HL-60 (cell line): Measurements from ENCODE around the gene DLEU7.

Experiments used
- DNase-seq, 2 experiments: peaks; one replicate each; pipeline ENCODE4 v3.0.0-alpha.2; 2010 to 2020; ENCODE audit warnings: low read depth in 1 of 2, low spot score in 1 of 2
- H3K27ac ChIP-seq: fragments of 250-450 bp; sonication (Bioruptor Pico); replicated peaks from 2 replicates; pipeline ENCODE4 v1.5.1; 2020; ENCODE audit warnings: mild to moderate bottlenecking, moderate library complexity
- H3K27me3 ChIP-seq: fragments of 250-450 bp; sonication (Bioruptor Pico); 2 replicates; pipeline ENCODE4 v1.5.1; 2021; ENCODE audit warnings: mild to moderate bottlenecking, moderate library complexity; ENCODE audit not compliant: insufficient read depth, poor library complexity, severe bottlenecking
- H3K4me3 ChIP-seq: replicated peaks from 2 replicates; pipeline ENCODE4 v1.5.1; 2011; ENCODE audit warnings: mild to moderate bottlenecking, control low read depth, low read length; ENCODE audit not compliant: insufficient read depth
- CTCF ChIP-seq: IDR thresholded peaks from one replicate; pipeline ENCODE4 v1.5.1; 2011; ENCODE audit warnings: low read length, control low read depth, inconsistent platforms; ENCODE audit not compliant: insufficient read depth
- GABPA ChIP-seq: IDR thresholded peaks from 2 replicates; pipeline ENCODE4 v1.6.1; 2012; ENCODE audit warnings: low read depth
- POLR2AphosphoS5 ChIP-seq: IDR thresholded peaks from 2 replicates; pipeline ENCODE4 v1.6.1; 2012; ENCODE audit warnings: low read depth
- REST ChIP-seq: IDR thresholded peaks from 2 replicates; pipeline ENCODE4 v1.6.1; 2012; ENCODE audit warnings: low read depth; ENCODE audit not compliant: insufficient replicate concordance
- SPI1 ChIP-seq: IDR thresholded peaks from 2 replicates; pipeline ENCODE4 v1.6.1; 2012; ENCODE audit warnings: low read depth, mild to moderate bottlenecking, borderline replicate concordance

Gene DLEU7

GRCh38 chr13:50850445-50850844 lies 7.0 kb upstream of the DLEU7 start:
- H3K27ac ChIP-seq, result no peak overlapping the region
- DNase-seq, result peak in 1 of 2 experiments; percentile 20
- TF ChIP-seq GABPA, result no peak
- TF ChIP-seq REST, result no peak
- no peak for TF ChIP-seq POLR2AphosphoS5
- TF ChIP-seq SPI1, result peak; percentile 91
- TF ChIP-seq CTCF, result no peak

GRCh38 chr13:50847501-50847900 lies 4.0 kb upstream of the DLEU7 start:
- H3K4me3 ChIP-seq, result no peak overlapping the region
- TF ChIP-seq POLR2AphosphoS5, result no peak
- no peak for TF ChIP-seq SPI1
- TF ChIP-seq REST, result no peak
- TF ChIP-seq CTCF, result no peak
- TF ChIP-seq GABPA, result no peak
- DNase-seq, result no peak
- H3K27me3 ChIP-seq, result no peaks in the 10 kb centered on the region
- no peak overlapping the region for H3K27ac ChIP-seq

More at GRCh38 chr13:50850445-50850844, 7.0 kb upstream of the DLEU7 start:
- Histone ChIP-seq H3K27me3 (no peaks in the 10 kb centered on the region), H3K4me3 (no peak overlapping the region)

- no peak overlapping the region for H3K27ac ChIP-seq
- no peak for TF ChIP-seq SPI1
- TF ChIP-seq POLR2AphosphoS5, result no peak
- no peak for TF ChIP-seq CTCF
- no peak for TF ChIP-seq GABPA
- no peak for TF ChIP-seq REST
- no peaks in the 10 kb centered on the region for H3K27me3 ChIP-seq
- no peak for DNase-seq
- no peak overlapping the region for H3K4me3 ChIP-seq
These were observed 3.5 kb upstream of the DLEU7 start for GRCh38 chr13:50846861-50847475.
